GM12892 (cell line): ENCODE results near the gene PDE6A.

Experiments
- POLR2A ChIP-seq: IDR thresholded peaks from 2 replicates; pipeline ENCODE4 v1.6.1; 2011; ENCODE audit warnings: low read depth, low read length, control low read depth
- TAF1 ChIP-seq: IDR thresholded peaks from 2 replicates; pipeline ENCODE4 v1.6.1; 2011; ENCODE audit warnings: low read depth, mild to moderate bottlenecking, control low read depth, low read length, borderline replicate concordance

DNA sequence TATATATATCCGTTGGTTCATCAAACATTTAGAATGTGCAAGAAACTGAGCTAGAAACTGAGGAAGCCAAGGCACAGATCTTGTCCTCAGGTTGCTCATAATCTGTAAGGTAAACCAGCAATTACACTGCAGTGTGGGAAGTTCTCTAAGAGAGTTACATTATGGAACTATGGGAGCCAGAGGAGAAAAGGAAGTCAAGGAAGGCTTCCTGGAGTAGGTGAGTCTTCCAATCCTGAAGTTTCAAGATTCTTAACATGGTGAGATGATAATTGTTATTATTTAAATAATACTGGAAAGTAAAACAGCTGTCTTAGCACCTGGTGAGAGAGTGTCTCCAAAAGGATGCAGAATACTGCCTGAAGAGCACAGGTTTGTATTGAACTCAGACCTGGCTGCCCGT lies 44.2 kb downstream of the PDE6A start:
- TF ChIP-seq POLR2A (no peak), TAF1 (no peak)
